GM10266 (cell line): ENCODE data around the gene C3orf62.

Source experiments
- DNase-seq: peaks from one replicate; pipeline ENCODE4 v3.0.0; 2012; ENCODE audit errors: extremely low spot score
- CTCF ChIP-seq: IDR thresholded peaks from 2 replicates; pipeline ENCODE4 v1.5.1; 2012; ENCODE audit warnings: mild to moderate bottlenecking, low read depth; ENCODE audit not compliant: control insufficient read depth, insufficient read depth; ENCODE audit errors: missing control alignments

Gene C3orf62

GRCh38 chr3:49305608-49306007 is 28.6 kb upstream of the C3orf62 start:
- TF ChIP-seq CTCF: no peak
- no peak for DNase-seq

- no peak for TF ChIP-seq CTCF
Observed at GRCh38 chr3:49302613-49303012, 25.6 kb upstream of the C3orf62 start.

GRCh38 chr3:49300595-49300994 is 23.6 kb upstream of the C3orf62 start:
- DNase-seq: no peak
- TF ChIP-seq CTCF: no peak

More at GRCh38 chr3:49302613-49303012, 25.6 kb upstream of the C3orf62 start:
- DNase-seq: no peak

- no peak for TF ChIP-seq CTCF
- DNase-seq: no peak
Observed at GRCh38 chr3:49298511-49298910, 21.5 kb upstream of the C3orf62 start.

GRCh38 chr3:49296781-49297411 is 19.9 kb upstream of the C3orf62 start:
- DNase-seq: no peak
- no peak for TF ChIP-seq CTCF

- DNase-seq: no peak
- TF ChIP-seq CTCF: peak; percentile 37
Observed at GRCh38 chr3:49295489-49296058, 18.5 kb upstream of the C3orf62 start.

GRCh38 chr3:49294343-49294742 is 17.3 kb upstream of the C3orf62 start:
- DNase-seq: no peak
- no peak for TF ChIP-seq CTCF
